ENCODE data around the gene METAP1D.

Gene METAP1D

DNA sequence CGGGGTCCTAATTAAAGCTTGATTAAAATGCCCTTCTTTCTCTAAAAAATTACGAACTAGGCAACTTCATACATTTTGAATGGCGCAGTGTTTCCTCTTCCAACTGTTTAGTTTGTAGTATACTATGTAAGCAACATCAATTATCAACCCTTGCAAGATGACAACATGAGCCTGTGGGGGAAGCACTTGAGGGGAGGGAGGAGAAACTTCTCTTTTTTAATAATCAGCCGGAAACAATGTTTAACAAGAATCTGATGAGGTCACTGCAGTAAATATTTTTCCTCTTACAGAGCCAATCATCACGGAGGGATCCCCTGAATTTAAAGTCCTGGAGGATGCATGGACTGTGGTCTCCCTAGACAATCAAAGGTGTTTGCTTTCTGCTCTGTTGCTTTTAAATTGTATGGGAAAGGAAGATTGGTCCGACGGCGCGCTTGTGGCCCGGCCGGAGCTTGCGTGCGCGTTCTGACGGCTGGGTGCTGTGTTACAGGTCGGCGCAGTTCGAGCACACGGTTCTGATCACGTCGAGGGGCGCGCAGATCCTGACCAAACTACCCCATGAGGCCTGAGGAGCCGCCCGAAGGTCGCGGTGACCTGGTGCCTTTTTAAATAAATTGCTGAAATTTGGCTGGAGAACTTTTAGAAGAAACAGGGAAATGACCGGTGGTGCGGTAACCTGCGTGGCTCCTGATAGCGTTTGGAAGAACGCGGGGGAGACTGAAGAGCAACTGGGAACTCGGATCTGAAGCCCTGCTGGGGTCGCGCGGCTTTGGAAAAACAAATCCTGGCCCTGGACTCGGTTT is 80.3 kb downstream of the METAP1D start:
- Histone ChIP-seq H3K27me3 (peaks cover 7 to 50% of the 10 kb centered on the region in 2 donors), H3K9me3 (no peaks in the 10 kb centered on the region), H3K27ac (no peak overlapping the region), H3K36me3 (no peaks in the 10 kb centered on the region), H3K4me1 (peaks cover 0 to 23% (median 20%) of the 10 kb centered on the region in 4 donors), H3K4me3 (no peak overlapping the region)
- no peak for DNase-seq
- intact Hi-C loops (cut with DNase I; ENCODE audit: low total_unique reads): no loop called here
- TF ChIP-seq, protein P1, sequence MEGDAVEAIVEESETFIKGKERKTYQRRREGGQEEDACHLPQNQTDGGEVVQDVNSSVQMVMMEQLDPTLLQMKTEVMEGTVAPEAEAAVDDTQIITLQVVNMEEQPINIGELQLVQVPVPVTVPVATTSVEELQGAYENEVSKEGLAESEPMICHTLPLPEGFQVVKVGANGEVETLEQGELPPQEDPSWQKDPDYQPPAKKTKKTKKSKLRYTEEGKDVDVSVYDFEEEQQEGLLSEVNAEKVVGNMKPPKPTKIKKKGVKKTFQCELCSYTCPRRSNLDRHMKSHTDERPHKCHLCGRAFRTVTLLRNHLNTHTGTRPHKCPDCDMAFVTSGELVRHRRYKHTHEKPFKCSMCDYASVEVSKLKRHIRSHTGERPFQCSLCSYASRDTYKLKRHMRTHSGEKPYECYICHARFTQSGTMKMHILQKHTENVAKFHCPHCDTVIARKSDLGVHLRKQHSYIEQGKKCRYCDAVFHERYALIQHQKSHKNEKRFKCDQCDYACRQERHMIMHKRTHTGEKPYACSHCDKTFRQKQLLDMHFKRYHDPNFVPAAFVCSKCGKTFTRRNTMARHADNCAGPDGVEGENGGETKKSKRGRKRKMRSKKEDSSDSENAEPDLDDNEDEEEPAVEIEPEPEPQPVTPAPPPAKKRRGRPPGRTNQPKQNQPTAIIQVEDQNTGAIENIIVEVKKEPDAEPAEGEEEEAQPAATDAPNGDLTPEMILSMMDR (IDR thresholded peaks at IDR 0.05): no peak

DNA sequence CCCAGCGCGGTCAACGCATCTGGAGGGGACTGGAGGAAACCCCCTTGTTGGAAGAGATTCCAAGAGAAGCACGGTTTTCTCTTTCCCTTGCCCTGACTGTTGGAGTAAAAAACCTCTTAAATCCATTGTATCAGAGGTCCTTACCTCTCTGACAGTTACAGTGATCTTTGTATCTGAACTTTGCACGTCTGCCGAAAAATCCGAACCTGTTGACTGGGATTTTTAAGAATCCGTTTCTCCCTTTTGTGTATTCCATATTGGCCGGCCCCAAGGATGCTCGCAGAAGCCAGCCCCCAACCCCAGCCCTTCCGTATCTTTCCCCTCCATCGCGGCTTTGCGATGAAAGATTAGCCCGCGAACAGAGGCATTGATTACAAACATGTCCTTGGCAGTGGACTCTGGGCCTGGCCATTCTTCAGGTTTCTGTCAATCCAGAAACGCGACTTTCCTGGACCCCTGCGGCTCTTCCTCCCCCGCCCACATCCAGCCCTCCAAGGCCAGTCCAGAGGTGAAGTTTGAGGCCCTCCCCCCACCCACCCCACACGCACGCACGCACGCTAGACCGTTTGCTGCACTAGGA is 81.0 kb downstream of the METAP1D start:
- no peaks in the 10 kb centered on the region for H3K36me3 ChIP-seq
- intact Hi-C loops (cut with DNase I; ENCODE audit: low total_unique reads): no loop called here
- H3K9me3 ChIP-seq: no peaks in the 10 kb centered on the region
- TF ChIP-seq, protein P1 (IDR thresholded peaks at IDR 0.05): no peak
- no peak for DNase-seq
- no peak overlapping the region for H3K4me3 ChIP-seq
- H3K4me1 ChIP-seq: peaks cover 0 to 30% (median 27%) of the 10 kb centered on the region in 4 donors
- H3K27ac ChIP-seq: no peak overlapping the region
- peaks cover 10 to 57% of the 10 kb centered on the region in 2 donors for H3K27me3 ChIP-seq

GRCh38 chr2:172081221-172082022 is 81.7 kb downstream of the METAP1D start:
- H3K4me1 ChIP-seq: peaks cover 0 to 37% (median 34%) of the 10 kb centered on the region in 4 donors
- no peak overlapping the region for H3K4me3 ChIP-seq
- no peak overlapping the region for H3K27ac ChIP-seq
- intact Hi-C loops (cut with DNase I; ENCODE audit: low total_unique reads): no loop called here
- no peak for DNase-seq
- no peaks in the 10 kb centered on the region for H3K36me3 ChIP-seq
- TF ChIP-seq, protein P1 (IDR thresholded peaks at IDR 0.05): no peak
- H3K27me3 ChIP-seq: peaks cover 13 to 64% of the 10 kb centered on the region in 2 donors
- H3K9me3 ChIP-seq: no peaks in the 10 kb centered on the region

DNA sequence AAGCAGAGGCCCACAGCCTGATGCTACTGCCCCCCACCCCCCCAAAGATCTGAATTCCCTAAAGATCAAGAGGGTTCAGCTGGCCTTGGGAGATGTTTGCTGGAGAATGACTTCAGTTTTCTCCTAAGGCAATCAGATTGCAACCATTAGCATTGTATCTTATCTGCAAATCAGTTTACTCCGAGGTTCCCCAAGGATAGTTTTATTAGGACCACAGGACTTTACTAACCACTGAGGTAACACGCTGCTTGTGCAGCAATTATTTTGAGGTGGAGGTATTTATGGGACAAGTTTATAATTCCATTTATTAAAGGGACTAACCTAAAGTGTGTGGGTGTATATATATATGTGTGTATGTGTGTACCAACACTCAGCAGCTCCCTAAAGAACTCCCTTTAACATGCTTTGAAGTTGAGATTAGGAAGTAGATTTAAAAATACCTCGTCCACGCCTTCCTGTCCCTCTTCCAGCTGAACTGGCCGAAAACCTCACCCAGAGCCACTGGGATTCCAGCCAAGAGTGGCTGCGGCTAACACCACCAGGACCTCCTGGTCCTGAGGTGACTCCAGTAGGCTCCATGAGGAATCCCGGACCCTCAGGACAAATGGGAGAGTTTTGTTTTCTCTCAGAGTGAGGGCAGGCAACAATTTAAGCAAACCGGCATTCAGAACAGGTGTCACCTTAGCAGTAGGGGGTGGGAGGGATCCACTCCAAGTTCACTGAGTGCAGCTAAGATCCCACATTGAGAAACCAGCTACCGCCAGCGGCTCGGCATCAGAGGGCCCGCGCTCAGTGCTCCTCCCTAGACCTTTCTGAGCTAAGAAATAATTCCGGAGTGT is 82.6 kb downstream of the METAP1D start:
- H3K27ac ChIP-seq: no peak overlapping the region
- no peaks in the 10 kb centered on the region for H3K9me3 ChIP-seq
- peaks cover 19 to 73% of the 10 kb centered on the region in 2 donors for H3K27me3 ChIP-seq
- peaks cover 0 to 43% (median 38%) of the 10 kb centered on the region in 4 donors for H3K4me1 ChIP-seq
- no peaks in the 10 kb centered on the region for H3K36me3 ChIP-seq
- intact Hi-C loops (cut with DNase I; ENCODE audit: low total_unique reads): no loop called here
- H3K4me3 ChIP-seq: no peak overlapping the region
- no peak for DNase-seq
- TF ChIP-seq, protein P1 (IDR thresholded peaks at IDR 0.05): no peak
